ENCODE measurements around the gene THOP1. TPM values are rescaled to one million over a fixed set of nuclear protein-coding genes. Genes with fewer than 3 reads are reported as not detected.

THOP1 gene
- total RNA-seq, 1 donor from 2014 or later = 29.3 TPM

GRCh38 chr19:2774083-2774679 is 11.1 kb upstream of the THOP1 start:
- no peak overlapping the region for H3K4me3 ChIP-seq
- intact Hi-C loops (cut with DNase I) = no loop called here
- H3K4me1 ChIP-seq = peaks cover 18% of the 10 kb centered on the region
- H3K9me3 ChIP-seq = no peaks in the 10 kb centered on the region
- no peaks in the 10 kb centered on the region for H3K27me3 ChIP-seq
- H3K27ac ChIP-seq = no peak overlapping the region
- TF ChIP-seq CTCF (IDR thresholded peaks at IDR 0.05) = no peak
- H3K36me3 ChIP-seq = no peaks in the 10 kb centered on the region
- no peak for ATAC-seq
- no peak for DNase-seq

DNA sequence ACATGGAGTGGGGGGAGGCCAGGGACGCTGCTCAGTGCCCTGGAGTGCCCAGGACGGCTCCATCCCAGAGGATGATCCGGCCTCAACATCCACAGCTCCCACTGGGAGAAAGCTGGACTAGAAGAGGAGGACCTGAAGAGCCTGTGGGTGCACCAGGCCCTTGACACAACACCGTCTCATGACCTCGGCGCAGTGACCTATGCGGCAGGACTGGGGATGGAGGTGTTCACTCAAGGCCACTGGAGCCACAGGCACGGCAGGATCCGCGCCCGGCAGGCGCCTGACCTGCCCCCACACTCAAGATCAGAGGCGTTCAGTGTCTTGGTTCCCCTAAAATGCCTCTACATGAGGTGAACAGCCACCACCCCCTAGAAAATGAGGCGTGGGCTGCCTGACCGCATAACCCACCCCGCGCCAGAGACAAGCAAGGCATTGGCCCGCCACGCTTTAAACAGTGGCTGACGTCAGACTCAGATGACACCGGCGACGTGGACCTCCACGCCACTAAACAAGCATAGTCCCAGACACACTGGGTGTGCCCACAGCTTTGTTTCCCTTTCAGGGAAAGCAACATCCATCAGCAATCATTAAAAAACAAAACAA is 10.2 kb upstream of the THOP1 start:
- peak; percentile 78 for ATAC-seq
- TF ChIP-seq CTCF (IDR thresholded peaks at IDR 0.05) = no peak
- no peaks in the 10 kb centered on the region for H3K9me3 ChIP-seq
- H3K4me1 ChIP-seq = peaks cover 17% of the 10 kb centered on the region
- peak overlapping the region; percentile 34 for H3K4me3 ChIP-seq
- intact Hi-C loops (cut with DNase I) = no loop called here
- DNase-seq = peak; percentile 85
- no peaks in the 10 kb centered on the region for H3K36me3 ChIP-seq
- peak overlapping the region; percentile 86 for H3K27ac ChIP-seq
- H3K27me3 ChIP-seq = no peaks in the 10 kb centered on the region

DNA sequence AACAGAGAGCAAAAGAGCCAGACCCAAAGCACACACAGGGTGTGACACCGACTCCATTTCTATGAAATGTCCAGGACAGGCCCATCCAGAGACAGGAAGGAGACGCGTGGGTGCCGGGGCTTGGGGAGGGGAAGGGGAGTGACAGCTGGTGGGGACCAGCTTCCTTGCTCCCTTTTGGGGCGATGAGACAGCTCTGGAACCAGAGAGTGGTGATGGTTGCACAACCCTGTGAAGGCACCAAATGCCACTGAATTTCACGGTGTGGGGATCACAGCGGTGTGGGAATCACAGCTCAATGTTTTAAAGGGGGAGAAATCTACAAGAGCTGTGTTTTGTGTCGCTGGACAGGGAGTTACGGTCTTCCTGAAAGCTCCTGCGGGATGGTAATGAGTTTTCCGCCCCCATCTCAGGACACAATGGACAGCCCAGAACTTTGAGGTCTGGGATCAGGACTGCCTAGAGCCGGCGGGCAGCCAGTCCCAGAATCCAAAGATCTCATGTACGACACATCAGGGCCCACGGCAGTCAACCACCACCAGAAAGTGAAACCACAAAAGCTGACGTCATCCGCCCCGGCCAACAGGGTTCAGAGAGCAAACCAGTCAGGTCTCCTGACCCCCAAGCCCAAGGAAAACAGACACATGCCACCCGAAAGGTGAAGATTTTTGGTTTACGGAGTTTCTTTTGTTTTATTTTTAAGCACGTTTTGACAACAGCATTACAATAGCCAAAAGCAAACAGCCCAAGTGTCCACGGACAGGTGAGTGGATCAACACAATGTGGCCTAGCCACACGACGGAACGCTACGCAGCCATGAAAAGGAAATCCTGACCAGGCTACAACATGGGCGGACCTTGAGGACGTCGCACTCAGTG is 9.5 kb upstream of the THOP1 start:
- peak; percentile 77 for ATAC-seq
- Histone ChIP-seq H3K9me3 (no peaks in the 10 kb centered on the region), H3K36me3 (no peaks in the 10 kb centered on the region), H3K27ac (peak overlapping the region; percentile 86), H3K4me3 (peak overlapping the region; percentile 34), H3K27me3 (no peaks in the 10 kb centered on the region), H3K4me1 (peaks cover 14% of the 10 kb centered on the region)
- DNase-seq = peak; percentile 81
- no peak for TF ChIP-seq CTCF (IDR thresholded peaks at IDR 0.05)
- intact Hi-C loops (cut with DNase I) = no loop called here

DNA sequence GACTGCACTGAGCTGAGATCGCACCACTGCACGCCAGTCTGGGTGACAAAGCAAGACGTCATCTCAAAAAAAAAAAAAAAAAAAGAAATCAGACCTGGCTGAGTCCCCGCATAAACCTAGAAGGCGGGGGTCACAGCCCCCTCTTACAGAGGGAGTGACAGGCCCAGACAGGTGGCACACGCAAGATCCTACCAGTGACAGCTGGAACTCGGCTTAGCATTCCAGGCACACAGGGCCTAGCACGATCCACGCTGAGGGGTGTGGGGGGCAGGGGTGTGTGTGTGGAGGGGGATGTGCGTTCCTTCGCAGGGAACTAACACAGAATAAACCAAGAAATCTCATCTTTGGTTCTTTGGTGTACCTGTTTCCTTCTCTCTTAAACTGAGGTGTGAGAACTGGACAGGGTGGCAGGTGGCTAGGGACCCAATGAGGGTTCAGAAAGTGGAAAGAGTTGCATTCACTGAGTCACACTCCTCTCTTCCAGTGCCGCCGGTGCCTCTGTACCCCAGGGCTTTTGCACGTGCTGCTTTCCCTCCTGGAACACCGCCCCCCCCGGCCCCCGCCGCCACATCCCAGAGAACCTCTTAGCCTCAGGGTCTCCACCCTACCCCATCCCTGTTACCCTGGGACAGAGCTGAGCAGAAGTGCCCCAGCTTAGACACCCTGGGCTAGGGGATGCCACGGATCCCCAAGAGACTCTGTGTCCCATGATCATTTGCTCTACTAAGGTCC is 7.2 kb upstream of the THOP1 start:
- intact Hi-C loops (cut with DNase I) = no loop called here
- Histone ChIP-seq H3K4me3 (no peak overlapping the region), H3K27me3 (no peaks in the 10 kb centered on the region), H3K36me3 (no peaks in the 10 kb centered on the region), H3K27ac (no peak overlapping the region), H3K9me3 (no peaks in the 10 kb centered on the region), H3K4me1 (peaks cover 32% of the 10 kb centered on the region)
- DNase-seq (no peak), ATAC-seq (no peak)
- no peak for TF ChIP-seq CTCF (IDR thresholded peaks at IDR 0.05)

DNA sequence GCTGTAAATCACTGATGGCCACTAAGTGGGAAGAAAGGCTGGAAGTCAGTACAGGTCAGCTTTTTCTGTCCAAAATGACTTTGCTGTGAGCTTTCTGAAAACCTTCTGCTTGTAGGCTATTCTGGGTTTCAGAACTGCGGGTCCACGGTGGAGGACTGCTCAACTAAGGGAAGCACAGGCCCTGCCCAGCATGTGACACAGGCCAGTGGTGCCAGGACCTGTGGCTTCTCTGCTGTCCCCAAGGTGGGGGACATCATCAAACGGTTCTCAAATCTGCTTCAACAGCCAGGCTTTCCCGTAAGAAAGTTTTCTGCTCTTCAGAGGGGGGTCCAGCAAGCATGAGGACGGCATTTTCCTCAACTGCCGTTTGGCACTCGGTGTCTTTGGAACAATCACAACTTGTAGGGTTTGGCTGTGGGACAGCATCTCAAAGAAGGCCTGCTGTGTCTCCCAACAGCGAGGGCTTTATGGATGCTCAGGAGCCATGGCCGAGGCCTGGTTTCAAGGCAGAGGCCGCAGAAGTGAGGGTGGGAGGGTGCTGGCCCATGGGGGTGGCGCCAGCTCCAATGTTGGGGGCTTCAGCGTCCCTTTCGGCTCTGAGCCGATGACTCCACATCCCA is 6.1 kb upstream of the THOP1 start:
- intact Hi-C loops (cut with DNase I) = no loop called here
- H3K27ac ChIP-seq = no peak overlapping the region
- no peaks in the 10 kb centered on the region for H3K36me3 ChIP-seq
- DNase-seq = no peak
- H3K4me3 ChIP-seq = no peak overlapping the region
- no peak for TF ChIP-seq CTCF (IDR thresholded peaks at IDR 0.05)
- ATAC-seq = no peak
- no peaks in the 10 kb centered on the region for H3K9me3 ChIP-seq
- H3K27me3 ChIP-seq = no peaks in the 10 kb centered on the region
- H3K4me1 ChIP-seq = peaks cover 32% of the 10 kb centered on the region

Data from upper lobe of right lung (tissue), 1 donor.